Right lobe of liver (tissue), 4 donors: Measurements from ENCODE around the gene MLST8.

Source experiments
- CTCF ChIP-seq, 4 donors: fragments of 200-600 bp in 3 of 4; fragments of 450-650 bp in 1 of 4; IDR thresholded peaks; one replicate each; pipeline versions ENCODE4 v1.5.1 to v1.8.0; 2016 to 2022; ENCODE audit warnings: antibody characterized with exemption in 4 of 4, mild to moderate bottlenecking in 2 of 4
- POLR2A ChIP-seq: fragments of 450-650 bp; IDR thresholded peaks from one replicate; pipeline ENCODE4 v1.6.1; 2017; ENCODE audit warnings: antibody characterized with exemption, mild to moderate bottlenecking
- donor health status: DM: no; HTN: no; CAD: no.
- donor health status: DM: no; HTN: no; CAD: no.
- donor health status: DM: no; HTN: yes; CAD: no.

GRCh38 chr16:2234813-2235170 lies 29.5 kb downstream of the MLST8 start:
- no peak for TF ChIP-seq CTCF (IDR thresholded peaks at IDR 0.05)
- TF ChIP-seq POLR2A = no peak
